A673 (cell line): ENCODE data around the gene GPR39. TPM values are rescaled to one million over a fixed set of nuclear protein-coding genes. Genes with fewer than 3 reads are reported as not detected.
"Not testable (repeated sequence)": the region's sequence is repeated elsewhere in the genome, so short reads cannot be mapped to it uniquely, and the experiment has no call there.

Experiments used
- BruUV-seq: library from RNA; stranded (reverse); fragments of 400-500 nt; replicated peaks from 2 replicates; lab custom pipeline; 2021; lab: Mats Ljungman, UMichigan
- CTCF ChIA-PET: fragments of 300-600 bp; sonication (Branson Sonifier 250); formaldehyde crosslinking; loops from one replicate; lab custom pipeline; 2022; ENCODE audit warnings: antibody characterized with exemption; lab: Charles Lee
- POLR2A ChIA-PET: fragments of 300-600 bp; sonication (Branson Sonifier 250); formaldehyde crosslinking; loops from one replicate; lab custom pipeline; 2022; ENCODE audit warnings: antibody characterized with exemption; ENCODE audit not compliant: low non-redundant PET; lab: Charles Lee
- DNase-seq: peaks from one replicate; pipeline ENCODE4 v3.0.0-alpha.2; 2015; ENCODE audit warnings: low spot score
- H3K27ac ChIP-seq: fragments of 200-600 bp; sonication (generic); 2 replicates; pipeline ENCODE4 v1.5.1; 2016; ENCODE audit warnings: mixed run types, low read depth, mild to moderate bottlenecking, mixed read lengths, antibody characterized with exemption, low read length; ENCODE audit not compliant: poor library complexity, severe bottlenecking
- H3K27me3 ChIP-seq: fragments of 200-600 bp; sonication (generic); replicated peaks from 2 replicates; pipeline ENCODE4 v1.6.1; 2017; ENCODE audit warnings: mixed run types, low read depth, mild to moderate bottlenecking, mixed read lengths, antibody characterized with exemption, low read length; ENCODE audit not compliant: insufficient read depth, poor library complexity
- H3K36me3 ChIP-seq: fragments of 200-600 bp; sonication (generic); 2 replicates; pipeline ENCODE4 v1.6.1; 2016; ENCODE audit warnings: mixed run types, mild to moderate bottlenecking, mixed read lengths, antibody characterized with exemption, low read length; ENCODE audit not compliant: insufficient read depth, poor library complexity, severe bottlenecking
- H3K4me1 ChIP-seq: fragments of 200-600 bp; sonication (generic); 2 replicates; pipeline ENCODE4 v1.6.1; 2017; ENCODE audit warnings: mixed run types, mild to moderate bottlenecking, mixed read lengths, antibody characterized with exemption, low read length; ENCODE audit not compliant: insufficient read depth, poor library complexity, severe bottlenecking
- H3K4me3 ChIP-seq: fragments of 200-600 bp; sonication (generic); 2 replicates; pipeline ENCODE4 v1.5.1; 2016; ENCODE audit warnings: low read depth, mixed run types, mild to moderate bottlenecking, mixed read lengths, low read length; ENCODE audit not compliant: poor library complexity, severe bottlenecking
- H3K9me3 ChIP-seq: fragments of 200-600 bp; sonication (generic); 2 replicates; pipeline ENCODE4 v1.6.1; 2016; ENCODE audit warnings: mixed run types, low read depth, mild to moderate bottlenecking, mixed read lengths, antibody characterized with exemption, low read length; ENCODE audit not compliant: poor library complexity, severe bottlenecking
- CTCF ChIP-seq: fragments of 300-800, 200-600 bp; sonication (generic); conservative IDR thresholded peaks from 2 replicates; pipeline ENCODE4 v1.5.1; 2017; ENCODE audit warnings: low read depth, mild to moderate bottlenecking, antibody characterized with exemption, low read length, moderate library complexity, mixed read lengths
- EZH2 ChIP-seq: fragments of 200-600 bp; sonication (generic); IDR thresholded peaks from 2 replicates; pipeline ENCODE4 v1.6.1; 2017; ENCODE audit warnings: borderline replicate concordance, low read depth, mild to moderate bottlenecking, mixed read lengths, antibody characterized with exemption, low read length; ENCODE audit not compliant: poor library complexity, severe bottlenecking
- intact Hi-C: fragments of 100-400 bp; cut with micrococcal nuclease; formaldehyde crosslinking; loops from one replicate; pipeline ENCODE4 v1.10.0; 2022; ENCODE audit not compliant: unreplicated experiment
- total RNA-seq: library from RNA; stranded (reverse); gene quantifications from 2 replicates; pipeline ENCODE4 v1.2.3, GENCODE V29; 2021

Gene GPR39
- total RNA-seq, 1 experiment from 2014 or later: 3.6 TPM

GRCh38 chr2:132392221-132392620 is 24.4 kb upstream of the GPR39 start:
- CTCF ChIA-PET: no interaction called here
- DNase-seq: peak; percentile 42
- no peaks in the 10 kb centered on the region for H3K36me3 ChIP-seq

GRCh38 chr2:132392879-132393278 is 23.7 kb upstream of the GPR39 start:
- no peak for TF ChIP-seq EZH2
- no peak for TF ChIP-seq CTCF
- no peak overlapping the region for H3K4me3 ChIP-seq
- H3K27me3 ChIP-seq: no peaks in the 10 kb centered on the region
- no peak overlapping the region for H3K27ac ChIP-seq
- no peaks in the 10 kb centered on the region for H3K9me3 ChIP-seq
- DNase-seq: no peak
- no TSS peak for BruUV-seq
- ChIA-PET CTCF (no interaction called here), POLR2A (no interaction called here)
- no peaks in the 10 kb centered on the region for H3K36me3 ChIP-seq
- intact Hi-C loops: no loop called here
- peaks cover 11% of the 10 kb centered on the region for H3K4me1 ChIP-seq

More at GRCh38 chr2:132392221-132392620, 24.4 kb upstream of the GPR39 start:
- no peaks in the 10 kb centered on the region for H3K9me3 ChIP-seq
- no peak for TF ChIP-seq CTCF
- TF ChIP-seq EZH2: no peak
- no peak overlapping the region for H3K4me3 ChIP-seq
- POLR2A ChIA-PET: no interaction called here
- peaks cover 11% of the 10 kb centered on the region for H3K4me1 ChIP-seq
- no peak overlapping the region for H3K27ac ChIP-seq
- intact Hi-C loops: no loop called here
- BruUV-seq: no TSS peak
- no peaks in the 10 kb centered on the region for H3K27me3 ChIP-seq

- H3K4me1 ChIP-seq, BruUV-seq, DNase-seq, H3K9me3 ChIP-seq, H3K36me3 ChIP-seq, CTCF ChIA-PET, H3K4me3 ChIP-seq, H3K27me3 ChIP-seq, POLR2A ChIA-PET, H3K27ac ChIP-seq, intact Hi-C loops: not testable (repeated sequence)
These were observed 19.6 kb upstream of the GPR39 start for GRCh38 chr2:132397042-132397441.
